MM.1S (cell line): ENCODE results near the gene ZNF548.
"Not testable (repeated sequence)": the region's sequence is repeated elsewhere in the genome, so short reads cannot be mapped to it uniquely, and the experiment has no call there.

Source experiments
- EZH2phosphoT487 ChIP-seq: fragments of 300-600 bp; sonication (generic); IDR thresholded peaks from 2 replicates; pipeline ENCODE4 v1.6.1; 2018; ENCODE audit warnings: antibody characterized with exemption, low read length
- TF ChIP-seq, protein P1 (sequence below): fragments of 300-600 bp; sonication (generic); IDR thresholded peaks from 2 replicates; pipeline ENCODE4 v1.5.1; 2016; ENCODE audit warnings: antibody characterized with exemption, low read length, mixed read lengths

DNA sequence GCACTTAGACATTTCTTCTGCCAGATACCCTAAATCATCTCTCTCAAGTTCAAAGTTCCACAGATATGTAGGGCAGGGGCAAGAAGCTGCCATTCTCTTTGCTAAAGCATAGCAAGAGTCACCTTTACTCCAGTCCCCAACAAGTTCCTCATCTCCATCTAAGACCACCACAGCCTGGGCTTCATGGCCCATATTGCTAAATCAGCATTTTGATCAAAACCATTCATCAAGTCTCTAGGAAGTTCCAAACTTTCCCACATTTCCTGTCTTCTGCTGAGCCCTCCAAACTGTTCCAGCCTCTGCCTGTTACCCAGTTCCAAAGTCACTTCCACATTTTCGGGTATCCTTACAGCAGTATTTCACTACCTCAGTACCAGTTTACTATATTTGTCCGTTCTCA is 15.0 kb upstream of the ZNF548 start:
- TF ChIP-seq EZH2phosphoT487: not testable (repeated sequence)
- TF ChIP-seq, protein P1, sequence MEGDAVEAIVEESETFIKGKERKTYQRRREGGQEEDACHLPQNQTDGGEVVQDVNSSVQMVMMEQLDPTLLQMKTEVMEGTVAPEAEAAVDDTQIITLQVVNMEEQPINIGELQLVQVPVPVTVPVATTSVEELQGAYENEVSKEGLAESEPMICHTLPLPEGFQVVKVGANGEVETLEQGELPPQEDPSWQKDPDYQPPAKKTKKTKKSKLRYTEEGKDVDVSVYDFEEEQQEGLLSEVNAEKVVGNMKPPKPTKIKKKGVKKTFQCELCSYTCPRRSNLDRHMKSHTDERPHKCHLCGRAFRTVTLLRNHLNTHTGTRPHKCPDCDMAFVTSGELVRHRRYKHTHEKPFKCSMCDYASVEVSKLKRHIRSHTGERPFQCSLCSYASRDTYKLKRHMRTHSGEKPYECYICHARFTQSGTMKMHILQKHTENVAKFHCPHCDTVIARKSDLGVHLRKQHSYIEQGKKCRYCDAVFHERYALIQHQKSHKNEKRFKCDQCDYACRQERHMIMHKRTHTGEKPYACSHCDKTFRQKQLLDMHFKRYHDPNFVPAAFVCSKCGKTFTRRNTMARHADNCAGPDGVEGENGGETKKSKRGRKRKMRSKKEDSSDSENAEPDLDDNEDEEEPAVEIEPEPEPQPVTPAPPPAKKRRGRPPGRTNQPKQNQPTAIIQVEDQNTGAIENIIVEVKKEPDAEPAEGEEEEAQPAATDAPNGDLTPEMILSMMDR: not testable (repeated sequence)
